GM21737 (cell line): Measurements from ENCODE around the gene SMAD5.

Experiments
- ATAC-seq: cut with Tn5 transposase; IDR thresholded peaks from one replicate; pipeline ENCODE4 v1.9.1; 2021; ENCODE audit warnings: mild to moderate bottlenecking, moderate library complexity; ENCODE audit not compliant: unreplicated experiment

The SMAD5 gene

DNA sequence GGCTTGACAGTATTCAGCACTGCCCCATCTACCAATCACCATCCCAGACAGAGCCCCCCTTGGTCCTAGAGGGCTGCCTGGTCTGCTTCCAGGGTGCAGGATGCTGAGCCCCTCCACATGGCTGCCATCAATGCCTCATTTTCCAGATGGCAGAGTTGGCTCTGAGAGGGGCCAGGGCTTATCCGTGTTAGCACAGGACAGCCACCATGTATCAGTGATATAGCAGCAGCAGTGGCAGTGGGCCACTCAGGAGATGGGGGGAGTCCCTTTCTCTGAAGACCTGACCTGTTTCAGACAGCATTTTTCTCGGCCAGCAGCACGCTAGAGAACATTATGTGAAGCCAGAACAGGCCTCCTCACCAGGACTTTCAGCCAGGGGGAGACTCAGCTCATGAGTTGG lies 61.9 kb downstream of the SMAD5 start:
- ATAC-seq: no peak

DNA sequence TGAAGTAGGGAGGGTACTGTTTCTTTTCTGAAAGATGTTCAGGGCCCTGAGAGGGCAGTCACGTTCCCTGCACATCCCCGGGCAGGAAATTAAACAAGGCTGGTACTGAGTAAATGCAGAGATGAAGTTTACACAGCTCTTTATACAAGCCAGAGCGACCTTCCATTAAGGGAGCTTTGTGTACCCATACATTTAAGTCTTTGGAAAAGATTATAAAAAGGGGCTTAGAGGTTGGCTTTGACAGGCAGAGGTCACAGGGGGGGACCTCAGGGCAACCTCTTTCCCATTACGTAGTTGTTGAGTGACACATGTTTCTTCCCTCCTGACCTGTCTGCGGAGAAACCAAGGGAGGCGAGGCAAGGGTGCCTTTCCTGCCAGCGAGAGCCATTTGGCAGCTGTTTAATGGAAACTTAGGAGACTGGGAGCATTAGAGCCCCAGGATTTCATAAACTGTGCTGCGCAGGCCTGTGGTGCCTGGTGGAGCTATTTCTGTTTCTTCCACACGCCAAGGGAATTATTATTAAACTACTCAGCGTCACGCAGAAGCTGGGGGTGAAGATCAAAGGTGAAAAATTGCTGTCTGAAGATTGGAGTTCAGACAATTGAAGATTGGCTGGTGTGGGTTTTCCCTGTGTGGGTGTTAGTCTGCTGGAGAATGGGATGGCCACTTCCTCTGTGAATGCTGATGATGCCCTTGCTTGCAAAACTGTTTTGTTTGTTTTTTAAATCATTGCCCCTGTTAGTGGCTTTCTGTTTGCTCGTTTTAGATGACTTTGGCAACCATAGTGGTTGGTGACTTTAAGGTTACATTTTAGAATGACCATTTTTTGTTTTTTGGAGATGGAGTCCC lies 63.6 kb downstream of the SMAD5 start:
- ATAC-seq: no peak

DNA sequence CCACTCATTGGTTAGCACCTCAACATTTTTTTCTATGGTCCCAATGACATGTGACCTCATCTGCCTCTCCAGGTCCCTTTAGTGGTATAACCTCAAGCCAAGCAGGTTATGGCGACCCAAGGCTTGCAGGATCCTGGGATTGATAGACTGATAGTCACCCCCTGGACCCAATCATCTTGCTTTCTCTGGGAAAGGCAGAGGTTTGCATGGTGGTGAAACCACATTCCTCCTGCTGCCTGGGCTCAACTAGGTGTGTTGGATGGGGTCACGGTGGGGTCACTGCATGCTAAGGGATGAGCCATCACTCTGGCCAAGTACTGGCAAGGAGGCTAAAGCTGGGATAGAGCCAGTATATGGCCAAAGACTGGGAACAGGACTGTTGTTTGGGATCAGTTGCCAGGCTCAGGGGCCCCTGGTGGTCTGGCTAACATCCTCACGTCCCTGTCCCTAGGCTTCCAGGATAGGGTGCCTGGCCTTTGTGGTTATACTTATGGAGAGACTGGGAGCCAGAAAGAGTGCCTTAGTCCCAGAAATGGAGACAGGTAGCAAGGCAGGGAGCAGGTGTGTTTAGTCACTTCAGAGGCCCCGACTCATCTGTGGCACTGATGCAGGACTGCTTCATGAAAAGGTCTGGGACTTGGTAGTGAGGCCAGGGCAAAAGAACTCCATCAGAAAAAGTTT lies 65.0 kb downstream of the SMAD5 start:
- no peak for ATAC-seq

DNA sequence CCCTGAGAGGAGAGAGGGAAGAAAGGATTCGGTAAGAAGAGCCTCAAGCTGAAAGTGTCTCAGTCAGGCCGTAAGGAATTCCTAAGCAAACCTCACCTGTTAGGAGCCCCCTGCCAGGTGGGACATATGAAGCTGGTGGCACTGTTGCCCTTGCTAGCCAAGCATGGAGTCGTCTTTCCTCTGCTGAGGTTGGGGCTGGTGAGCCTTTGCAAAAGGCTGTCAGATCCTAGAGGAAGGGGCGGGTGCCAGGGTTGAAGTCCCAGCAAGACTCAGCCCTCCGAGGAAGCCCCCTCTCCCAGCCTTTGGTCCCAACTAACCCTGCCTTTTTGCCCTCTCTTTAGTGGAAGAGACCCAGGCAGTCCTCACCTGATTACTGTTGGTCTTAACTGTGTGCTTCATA lies 65.8 kb downstream of the SMAD5 start:
- ATAC-seq: no peak

DNA sequence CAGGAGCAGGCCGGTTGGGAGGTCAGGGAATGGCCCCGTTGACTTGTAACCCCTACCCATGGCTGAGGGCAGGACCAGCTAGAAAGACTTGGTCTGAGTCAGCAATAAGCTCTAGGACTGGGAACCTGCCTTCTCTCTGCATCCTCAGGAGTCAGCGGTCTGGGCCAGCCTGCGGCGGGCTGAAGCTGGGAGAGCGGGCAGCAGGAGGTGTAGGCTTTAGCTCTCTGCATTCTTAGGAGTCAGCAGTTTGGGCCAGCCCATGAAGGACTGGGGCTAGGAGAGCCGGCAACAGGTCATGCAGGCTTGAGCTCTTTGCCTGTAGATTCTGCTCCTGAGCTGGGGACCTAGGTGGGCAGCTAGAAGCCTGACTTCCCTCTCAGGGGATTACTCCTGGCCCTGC lies 66.8 kb downstream of the SMAD5 start:
- no peak for ATAC-seq

DNA sequence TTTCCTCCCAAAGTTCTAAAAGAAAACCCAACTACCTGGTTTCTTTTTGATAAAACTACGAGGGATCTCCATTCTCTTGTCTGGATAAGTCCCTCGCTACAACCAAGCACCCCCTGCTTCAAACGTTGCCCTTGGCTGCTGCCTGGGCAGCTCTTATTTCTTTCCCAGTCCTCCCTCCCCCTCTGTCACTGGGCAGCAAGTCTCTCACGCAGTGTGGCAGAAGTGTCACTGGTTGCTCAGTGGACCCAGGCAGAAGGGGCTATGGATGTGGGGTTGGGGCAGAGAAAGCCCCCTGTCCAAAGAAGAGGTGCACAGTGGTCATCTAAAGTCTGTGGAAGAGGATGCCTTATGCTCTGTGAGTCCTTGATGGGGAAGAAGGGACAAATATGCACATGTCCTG lies 67.5 kb downstream of the SMAD5 start:
- no peak for ATAC-seq

DNA sequence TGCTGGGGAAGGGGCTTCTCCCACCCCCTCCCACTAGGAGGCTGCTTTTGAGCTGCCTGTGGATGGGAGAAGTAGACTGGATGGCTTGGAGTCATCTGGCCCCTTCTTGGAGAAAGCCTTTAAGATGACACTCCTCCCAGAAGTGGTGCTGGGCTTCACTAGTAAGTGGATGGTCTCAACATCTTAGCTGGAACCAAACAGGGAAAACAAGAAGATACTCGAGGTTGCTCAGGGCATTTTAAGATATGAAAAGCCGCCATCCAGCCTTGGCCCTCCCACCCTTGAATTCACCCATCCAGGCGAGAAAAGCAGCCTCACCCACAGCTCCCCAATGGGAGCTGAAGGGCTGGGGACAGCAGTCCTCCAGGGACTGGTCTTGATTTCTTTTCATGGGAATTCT lies 68.1 kb downstream of the SMAD5 start:
- ATAC-seq: no peak

DNA sequence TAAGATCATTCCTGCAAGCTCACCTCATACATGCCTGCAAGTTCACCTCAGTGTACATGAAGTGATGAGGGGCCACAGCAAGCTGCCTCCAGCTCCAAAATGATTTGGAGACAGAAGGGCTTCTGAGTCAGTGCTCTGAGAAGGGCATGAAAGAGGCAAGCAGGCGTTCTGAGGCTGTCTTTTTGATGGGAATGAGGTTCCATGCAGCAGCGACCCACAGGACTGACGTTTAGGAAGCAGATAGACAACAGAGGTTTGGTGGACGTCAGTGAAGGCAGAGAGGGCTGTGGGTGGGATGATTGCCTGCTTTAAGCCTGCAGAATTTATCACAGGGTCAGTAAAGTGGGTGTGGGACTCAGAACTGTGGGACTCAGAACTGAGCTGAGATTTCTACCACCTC lies 69.2 kb downstream of the SMAD5 start:
- no peak for ATAC-seq

DNA sequence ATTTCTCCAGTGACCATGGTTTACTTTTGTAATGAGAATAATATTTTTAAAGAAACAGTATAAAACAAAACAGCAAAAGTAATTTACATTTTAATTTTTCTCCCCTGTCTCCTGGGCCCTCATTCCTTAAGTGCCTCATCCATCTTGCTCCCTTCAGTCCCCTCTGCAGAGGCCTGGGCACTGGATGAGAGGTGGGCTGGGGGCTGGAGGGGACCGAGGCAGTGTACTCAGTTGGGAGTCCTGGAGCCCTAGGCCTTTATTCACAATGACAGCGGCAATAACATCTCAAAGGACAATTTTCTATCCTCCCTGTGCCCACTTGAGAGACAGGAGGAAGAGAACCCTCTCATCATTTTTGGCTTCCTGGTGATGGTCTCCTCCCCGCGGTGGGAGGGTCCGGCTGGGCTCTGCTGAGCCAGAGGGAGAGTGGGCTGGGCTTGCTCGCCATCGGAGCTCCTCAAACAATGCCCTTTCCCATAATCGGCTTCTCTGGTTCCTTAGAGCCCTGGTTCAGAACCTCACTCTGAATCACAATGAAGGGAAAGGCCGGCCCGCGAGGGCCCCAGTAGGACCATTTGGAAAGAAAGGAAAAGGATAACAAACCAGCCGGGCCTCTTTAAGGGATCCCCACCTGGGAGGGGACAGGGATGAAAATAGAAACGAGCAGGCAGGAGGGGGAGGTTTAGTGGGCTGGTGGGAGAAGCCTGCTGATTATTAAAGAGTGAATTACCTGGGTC lies 70.0 kb downstream of the SMAD5 start:
- ATAC-seq: no peak

DNA sequence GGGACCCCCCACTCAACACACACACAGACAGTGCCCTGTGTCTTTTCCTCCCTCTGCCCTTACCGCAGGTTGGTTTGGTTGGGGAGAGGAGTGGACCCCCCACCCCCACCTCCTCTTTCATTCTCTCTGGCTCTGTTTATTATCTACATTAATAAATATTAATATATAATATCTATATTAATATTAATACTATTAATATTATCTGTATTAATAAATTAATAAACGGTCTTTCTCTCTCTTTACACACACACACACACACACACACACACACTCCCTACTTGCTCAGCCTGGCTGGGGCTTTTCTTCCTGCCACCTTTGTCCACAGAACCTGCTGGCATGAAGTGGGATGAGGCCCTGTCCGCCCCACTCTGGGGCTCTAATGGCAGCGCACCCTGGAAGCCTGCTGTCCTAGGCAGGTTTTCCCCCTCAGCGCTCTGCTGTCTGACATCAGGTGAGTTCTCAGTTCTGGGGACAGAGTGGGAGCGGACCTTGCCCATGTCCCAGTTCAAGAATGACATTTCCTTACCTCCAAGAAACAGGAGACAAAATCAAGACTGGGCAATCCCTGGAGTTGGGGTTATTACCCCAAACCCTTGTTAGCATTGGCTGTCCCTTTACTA lies 70.8 kb downstream of the SMAD5 start:
- ATAC-seq: no peak

DNA sequence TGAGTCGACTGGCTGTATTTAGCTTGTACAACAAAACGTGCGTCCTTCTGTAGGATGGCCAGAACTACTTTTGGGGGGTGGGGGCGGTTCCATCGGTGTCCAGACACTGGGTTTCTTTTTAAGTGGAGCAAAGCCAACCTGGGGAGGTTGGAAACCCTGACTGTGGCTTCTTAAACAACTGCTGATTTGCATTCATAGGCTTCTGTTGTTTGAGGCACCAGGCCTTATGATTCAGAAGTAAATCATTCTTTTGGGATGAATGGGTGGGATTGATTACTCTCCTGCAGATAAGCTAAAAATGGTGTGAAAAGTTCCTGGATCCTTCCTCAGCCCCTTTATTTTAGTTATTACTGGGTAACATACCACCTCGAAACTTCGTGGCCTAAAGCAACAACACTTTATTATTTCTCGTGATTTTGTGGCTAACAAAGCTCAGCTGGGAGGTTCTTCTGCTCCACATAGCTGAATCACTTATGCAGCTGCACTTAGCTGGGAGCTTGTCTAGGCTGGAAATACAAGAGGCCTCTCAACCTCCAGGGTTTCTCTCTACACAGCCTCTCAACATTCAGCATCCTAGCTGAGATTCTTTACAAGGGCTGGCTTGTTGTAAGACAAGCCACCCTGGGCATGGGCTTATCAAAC lies 72.5 kb downstream of the SMAD5 start:
- ATAC-seq: no peak

DNA sequence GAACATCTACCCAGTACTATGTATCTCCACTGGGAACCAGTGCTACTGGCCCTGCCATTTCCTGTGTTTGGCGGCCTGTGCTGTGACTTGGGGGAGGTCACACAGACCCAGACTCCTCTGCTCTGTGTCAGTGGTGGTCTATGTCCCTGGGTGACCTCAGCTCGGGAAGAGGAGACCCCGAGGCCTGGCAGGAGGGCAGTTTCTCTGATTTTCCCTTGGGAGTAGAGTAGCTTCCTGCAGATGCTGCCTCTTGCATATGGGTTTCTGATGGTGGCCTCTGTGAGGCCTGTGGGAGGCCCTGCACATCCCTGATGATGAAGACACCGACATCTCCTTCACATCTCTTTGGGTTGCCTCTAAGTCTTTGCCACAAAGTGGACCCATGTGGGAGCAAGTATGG lies 73.3 kb downstream of the SMAD5 start:
- no peak for ATAC-seq

DNA sequence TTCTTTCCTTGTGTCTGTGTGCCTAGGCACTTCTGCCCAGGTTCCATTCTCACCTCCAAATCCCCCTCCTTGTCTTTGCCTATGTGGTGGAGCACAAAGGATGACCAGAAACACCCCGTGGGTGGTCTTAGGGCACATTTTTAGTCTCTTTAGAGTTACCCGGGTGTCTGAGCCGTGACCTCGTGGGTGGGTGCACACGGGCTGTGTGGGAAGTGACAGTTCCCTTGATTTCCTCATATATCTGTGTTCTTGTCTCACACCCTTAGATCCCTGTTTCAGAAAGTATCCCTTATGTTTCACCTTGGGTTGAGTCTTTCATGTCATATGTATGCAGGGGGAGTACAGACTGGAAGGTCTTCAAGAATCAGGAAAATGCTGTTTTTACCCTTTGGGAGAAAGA lies 73.7 kb downstream of the SMAD5 start:
- ATAC-seq: no peak

DNA sequence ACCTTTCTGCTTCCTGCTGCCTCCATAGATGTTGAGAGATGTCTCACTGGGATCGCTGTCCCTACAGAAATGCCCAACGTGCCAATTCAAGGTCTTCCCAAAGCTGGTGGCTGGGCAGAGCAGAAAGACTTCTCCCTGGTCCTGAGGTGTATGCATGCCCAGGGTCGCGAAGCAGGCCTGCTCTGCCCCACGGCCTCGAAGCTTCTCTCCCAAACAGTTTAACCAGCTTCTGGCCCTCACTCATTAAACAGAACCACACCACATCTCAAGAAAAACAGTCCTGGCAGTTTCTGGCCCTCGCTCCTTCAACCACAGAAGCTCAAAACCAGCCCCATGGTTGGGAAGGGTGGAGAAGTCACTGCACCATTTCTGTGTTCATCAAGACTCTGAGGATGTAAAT lies 75.0 kb downstream of the SMAD5 start:
- ATAC-seq: no peak

DNA sequence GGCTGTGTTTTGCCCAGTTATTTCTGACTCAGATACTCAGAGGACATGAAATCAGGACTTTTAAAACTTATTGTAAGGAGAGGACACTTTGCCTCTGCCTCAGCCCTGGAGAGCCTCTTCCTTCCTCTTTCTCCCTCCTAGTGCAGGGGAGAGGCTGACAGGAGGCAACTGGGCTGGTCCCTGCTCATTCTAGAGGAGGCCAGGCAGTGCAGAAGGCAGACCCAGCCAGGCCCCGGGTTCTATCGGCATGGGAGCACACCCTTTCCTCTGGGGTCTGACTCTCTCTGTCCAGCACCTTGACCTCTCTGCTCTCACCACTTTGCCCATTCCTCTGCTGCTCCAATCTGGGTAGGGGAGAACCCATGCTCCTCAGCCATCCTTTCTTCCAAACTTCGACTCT lies 76.3 kb downstream of the SMAD5 start:
- ATAC-seq: no peak

DNA sequence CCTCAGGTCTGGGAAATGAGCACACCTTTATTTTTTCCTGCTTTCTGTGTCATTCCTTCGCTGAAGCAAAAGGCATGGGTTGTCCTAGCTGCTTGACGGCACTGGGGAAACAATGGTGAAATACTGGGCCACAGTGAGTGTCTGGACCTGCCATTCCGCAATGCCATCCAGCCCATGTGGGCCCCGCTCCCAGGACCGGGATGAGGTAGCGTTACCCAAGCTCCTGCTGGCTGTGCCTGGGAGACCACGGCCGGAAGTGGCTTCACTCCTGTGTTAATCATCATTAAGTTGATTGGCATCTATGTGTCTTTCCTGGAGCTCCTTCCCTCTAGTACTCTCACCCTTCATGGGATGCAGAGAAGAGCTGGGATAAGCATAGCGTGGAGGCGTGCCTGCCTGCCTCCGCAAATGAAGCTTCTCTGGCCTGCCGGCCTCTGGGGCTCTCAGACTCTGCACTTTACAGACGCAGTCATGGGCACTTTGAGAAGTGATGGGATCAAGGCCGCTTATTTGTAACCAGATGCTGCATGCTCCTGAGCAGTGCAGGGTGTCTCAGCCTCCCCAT lies 76.8 kb downstream of the SMAD5 start:
- ATAC-seq: no peak

DNA sequence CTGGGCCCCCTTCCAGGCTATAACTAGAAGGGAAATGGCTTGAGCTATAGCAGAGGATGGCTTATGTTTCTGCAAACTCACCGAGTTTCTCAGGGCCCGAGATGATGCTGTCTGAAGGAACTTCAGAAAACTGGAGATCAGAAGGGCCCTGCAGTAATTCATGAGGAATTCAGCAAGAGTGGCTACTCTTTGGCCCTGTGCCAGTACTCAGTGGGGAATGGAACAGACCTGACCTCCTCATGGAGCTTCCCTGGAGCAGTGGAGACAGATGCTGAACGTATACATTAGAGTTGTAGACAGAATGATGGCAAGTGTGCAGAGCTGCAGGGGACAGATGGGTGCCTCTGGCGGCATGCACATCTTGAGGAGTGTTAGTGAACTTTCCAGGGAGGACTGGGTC lies 77.6 kb downstream of the SMAD5 start:
- no peak for ATAC-seq

DNA sequence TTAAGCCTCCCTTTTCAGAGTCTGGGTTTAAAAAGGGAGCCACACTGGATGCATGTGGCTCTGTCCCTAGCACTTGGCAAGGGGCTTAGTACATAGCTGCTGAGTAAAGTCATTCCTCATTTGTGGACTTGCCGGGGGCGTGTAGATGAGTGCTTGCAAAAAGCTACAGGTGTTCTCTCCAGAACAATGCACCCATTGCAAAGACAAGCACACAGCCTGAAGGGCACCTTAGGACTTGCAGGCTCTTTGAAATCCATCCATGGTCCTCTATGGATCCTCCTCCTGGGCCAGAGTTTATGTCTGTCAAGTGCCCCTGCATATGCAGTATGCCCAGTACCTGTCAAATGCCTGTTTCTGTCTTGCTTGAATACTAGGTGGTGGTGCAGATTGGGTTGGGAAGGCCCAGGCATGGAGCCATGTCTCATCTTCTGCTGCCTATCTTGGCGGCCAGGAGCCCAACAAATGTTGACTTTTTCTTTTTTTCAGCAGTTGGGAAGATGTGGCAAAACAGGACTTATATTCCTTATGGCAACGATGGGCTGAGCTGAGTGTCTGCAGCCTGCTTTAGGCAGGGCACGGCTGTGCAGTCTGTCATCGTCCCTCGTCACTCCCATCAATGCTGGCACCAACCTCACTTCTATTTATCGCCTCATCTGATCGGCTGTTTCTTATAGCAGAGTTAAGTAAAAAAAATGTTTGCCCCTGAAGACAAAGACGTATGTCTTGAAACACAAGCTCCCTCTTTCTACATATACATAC lies 78.8 kb downstream of the SMAD5 start:
- ATAC-seq: no peak

DNA sequence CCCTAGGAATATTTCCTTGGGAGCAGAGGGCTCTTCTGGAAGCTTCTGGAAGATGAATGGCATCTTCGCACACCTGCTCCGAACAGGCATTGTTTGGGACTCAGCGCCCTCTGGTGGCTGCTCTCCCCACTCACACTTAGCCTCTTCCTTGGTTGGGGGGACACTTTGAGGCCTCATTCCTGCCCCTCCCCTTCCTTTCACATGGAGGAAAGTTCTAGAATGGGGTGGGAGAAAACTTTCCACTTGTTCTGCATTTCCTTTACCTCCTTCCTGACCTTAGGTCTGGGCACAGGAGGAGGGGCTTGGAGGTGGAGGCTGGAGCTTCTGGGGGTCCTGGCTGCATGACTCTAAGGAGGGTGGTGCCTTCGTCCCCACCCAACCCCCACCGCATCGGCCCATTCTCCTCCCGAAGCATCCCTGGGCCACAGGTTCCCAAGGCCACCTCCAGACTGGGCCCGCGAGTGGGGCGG lies 79.6 kb downstream of the SMAD5 start:
- ATAC-seq: peak; percentile 65
